Gastrocnemius medialis (tissue), 4 donors: Measurements from ENCODE around the gene MROH8.

Experiments used
- CTCF ChIP-seq, 5 experiments: fragments of 450-650 bp in 3 of 5; fragments of 200-600 bp in 2 of 5; sonication (generic) in 2 of 5; IDR thresholded peaks in 4 of 5; conservative IDR thresholded peaks in 1 of 5; 1 replicate in 4 of 5; 2 replicates in 1 of 5; pipeline ENCODE4 v1.5.1; 2016 to 2019; ENCODE audit warnings: antibody characterized with exemption in 5 of 5, mild to moderate bottlenecking in 3 of 5, moderate library complexity in 3 of 5
- POLR2A ChIP-seq, 2 donors: fragments of 450-650 bp; IDR thresholded peaks; one replicate each; pipeline ENCODE4 v1.6.1; 2017; ENCODE audit warnings: antibody characterized with exemption in 2 of 2, mild to moderate bottlenecking in 2 of 2, moderate library complexity in 2 of 2

- TF ChIP-seq POLR2A (IDR thresholded peaks at IDR 0.05) (no peak), CTCF (IDR thresholded peaks at IDR 0.05 in 4 of 5, conservative IDR thresholded peaks at IDR 0.05 in 1 of 5) (no peak)
Measured at GRCh38 chr20:37155987-37156386, 23.4 kb downstream of the MROH8 start.
